Mucosa of descending colon (tissue), 3 donors: ENCODE measurements around the gene ADAMTS8. TPM values are rescaled to one million over a fixed set of nuclear protein-coding genes. Genes with fewer than 3 reads are reported as not detected.
A peak's percentile ranks its signal among the peaks of the same experiment; 100 is the strongest.

Experiments used
- ATAC-seq: fragments of 200-7000 bp; cut with Tn5 transposase; one replicate; pipeline ENCODE4 v1.9.1; 2020; ENCODE audit warnings: mild to moderate bottlenecking, moderate library complexity
- DNase-seq, 3 donors: peaks; one replicate each; pipeline ENCODE4 v3.0.0-alpha.2; 2020
- H3K36me3 ChIP-seq: fragments of 200-600 bp; one replicate; pipeline ENCODE4 v1.8.0; 2021; ENCODE audit warnings: low read depth, mild to moderate bottlenecking
- H3K4me1 ChIP-seq: fragments of 200-600 bp; one replicate; pipeline ENCODE4 v1.8.0; 2021; ENCODE audit warnings: low read depth, mild to moderate bottlenecking
- H3K4me3 ChIP-seq: fragments of 200-600 bp; one replicate; pipeline ENCODE4 v1.8.0; 2021; ENCODE audit warnings: mild to moderate bottlenecking
- H3K9me3 ChIP-seq: fragments of 200-600 bp; one replicate; pipeline ENCODE4 v1.8.0; 2021; ENCODE audit warnings: mild to moderate bottlenecking
- CTCF ChIP-seq: fragments of 200-600 bp; IDR thresholded peaks from one replicate; pipeline ENCODE4 v1.8.0; 2022; ENCODE audit warnings: antibody characterized with exemption, mild to moderate bottlenecking
- intact Hi-C, 2 donors: fragments of 100-400 bp; cut with DNase I in 1 of 2; cut with micrococcal nuclease in 1 of 2; formaldehyde crosslinking; loops; one replicate each; pipeline versions ENCODE4 v1.11.0 to v1.11.1; 2022; cut with DNase I, micrococcal nuclease
- total RNA-seq, 3 donors: library from RNA; stranded (reverse); fragmentation: NEBNext Ultra II Directional in 2 of 3; extraction: Animal tissue kit (Norgen Biotek cat#: 25700) in 2 of 3; gene quantifications; one replicate each; pipeline versions ENCODE4 v1.2.1 to v1.2.4, GENCODE V29; 2021 to 2023
- donor health status: DM: no; HTN: no; CAD: no; lungs with moderate emphysema.
- donor health status: DM: no; HTN: no; CAD: no.
- donor health status: DM: no; HTN: yes; CAD: no.

Gene ADAMTS8
- total RNA-seq, 3 donors from 2014 or later, result 0.38 to 10.5 (median 2.6) TPM

GRCh38 chr11:130407978-130408377, 20.4 kb downstream of the ADAMTS8 start:
- Histone ChIP-seq H3K36me3 (no peaks in the 10 kb centered on the region), H3K4me1 (no peaks in the 10 kb centered on the region), H3K4me3 (no peak overlapping the region), H3K9me3 (no peaks in the 10 kb centered on the region)
- ATAC-seq (peak; percentile 51), DNase-seq (no peak)
- intact Hi-C loops, result no loop called here
- TF ChIP-seq CTCF, result no peak

- Histone ChIP-seq H3K4me1 (no peaks in the 10 kb centered on the region), H3K4me3 (no peak overlapping the region), H3K9me3 (no peaks in the 10 kb centered on the region), H3K36me3 (no peaks in the 10 kb centered on the region)
- DNase-seq, result no peak
- ATAC-seq, result no peak
- no peak for TF ChIP-seq CTCF
- intact Hi-C loops, result no loop called here
Observed at GRCh38 chr11:130405428-130405827, 23.0 kb downstream of the ADAMTS8 start.

GRCh38 chr11:130404727-130405126, 23.7 kb downstream of the ADAMTS8 start:
- DNase-seq (no peak), ATAC-seq (no peak)
- H3K36me3 ChIP-seq, result no peaks in the 10 kb centered on the region
- no peaks in the 10 kb centered on the region for H3K4me1 ChIP-seq
- no peak overlapping the region for H3K4me3 ChIP-seq
- TF ChIP-seq CTCF, result no peak
- intact Hi-C loops, result no loop called here
- no peaks in the 10 kb centered on the region for H3K9me3 ChIP-seq

- no peak for DNase-seq
- no peaks in the 10 kb centered on the region for H3K36me3 ChIP-seq
- no peak for ATAC-seq
- H3K4me1 ChIP-seq, result no peaks in the 10 kb centered on the region
- H3K9me3 ChIP-seq, result no peaks in the 10 kb centered on the region
- no peak overlapping the region for H3K4me3 ChIP-seq
- no peak for TF ChIP-seq CTCF
- intact Hi-C loops, result no loop called here
Observed at GRCh38 chr11:130403967-130404366, 24.4 kb downstream of the ADAMTS8 start.

- no peak for TF ChIP-seq CTCF
- Histone ChIP-seq H3K9me3 (no peaks in the 10 kb centered on the region), H3K4me3 (no peak overlapping the region), H3K36me3 (no peaks in the 10 kb centered on the region), H3K4me1 (no peaks in the 10 kb centered on the region)
- intact Hi-C loops, result no loop called here
- no peak for DNase-seq
- peak; percentile 52 for ATAC-seq
Observed at GRCh38 chr11:130403271-130403804, 25.1 kb downstream of the ADAMTS8 start.

- Histone ChIP-seq H3K36me3 (no peaks in the 10 kb centered on the region), H3K4me1 (no peaks in the 10 kb centered on the region)
- intact Hi-C loops, result no loop called here
Observed at GRCh38 chr11:130402570-130402969, 25.8 kb downstream of the ADAMTS8 start.

More at GRCh38 chr11:130402570-130402969, 25.8 kb downstream of the ADAMTS8 start:
- TF ChIP-seq CTCF, result no peak
- DNase-seq, result no peak
- H3K9me3 ChIP-seq, result no peaks in the 10 kb centered on the region
- H3K4me3 ChIP-seq, result no peak overlapping the region
- ATAC-seq, result no peak
